ENCODE results near the gene TBC1D2B. TPM values are rescaled to one million over a fixed set of nuclear protein-coding genes. Genes with fewer than 3 reads are reported as not detected.

The TBC1D2B gene
- total and polyA plus RNA-seq, 2 donors from 2014 or later = 8.5 to 41.6 TPM

GRCh38 chr15:78059110-78059839 lies 18.2 kb downstream of the TBC1D2B start:
- Histone ChIP-seq H3K27ac (ENCODE audit: low read depth in 2 of 2, low read length in 2 of 2) (no peak overlapping the region), H3K4me1 (ENCODE audit: control insufficient read depth in 2 of 3, insufficient read depth in 2 of 3, low read depth in 1 of 3, low read length in 3 of 3) (peaks cover 6 to 27% (median 24%) of the 10 kb centered on the region in 3 donors), H3K9me3 (ENCODE audit: control insufficient read depth in 2 of 3, insufficient read depth in 1 of 3, low read length in 3 of 3) (no peaks in the 10 kb centered on the region), H3K4me3 (ENCODE audit: low read length in 3 of 3) (no peak overlapping the region), H3K9ac (ENCODE audit: low read length in 3 of 3) (no peak overlapping the region), H3K27me3 (ENCODE audit: control insufficient read depth, insufficient read depth, low read length) (no peaks in the 10 kb centered on the region), H3K36me3 (ENCODE audit: control insufficient read depth in 2 of 3, insufficient read depth in 3 of 3, low read length in 3 of 3) (no peaks in the 10 kb centered on the region)
- no peak for TF ChIP-seq CTCF (IDR thresholded peaks at IDR 0.05; ENCODE audit: borderline replicate concordance, extremely low read depth, insufficient read depth)
- FAIRE-seq (no peak), DNase-seq (no peak)
- intact Hi-C loops (cut with DNase I) = no loop called here

GRCh38 chr15:78058401-78058935 lies 19.0 kb downstream of the TBC1D2B start:
- Histone ChIP-seq H3K4me1 (ENCODE audit: control insufficient read depth in 2 of 3, insufficient read depth in 2 of 3, low read depth in 1 of 3, low read length in 3 of 3) (peaks cover 6 to 24% (median 23%) of the 10 kb centered on the region in 3 donors), H3K27me3 (ENCODE audit: control insufficient read depth, insufficient read depth, low read length) (no peaks in the 10 kb centered on the region), H3K36me3 (ENCODE audit: control insufficient read depth in 2 of 3, insufficient read depth in 3 of 3, low read length in 3 of 3) (peaks cover 0 to 3% (median 0%) of the 10 kb centered on the region in 3 donors), H3K27ac (ENCODE audit: low read depth in 2 of 2, low read length in 2 of 2) (no peak overlapping the region), H3K9me3 (ENCODE audit: control insufficient read depth in 2 of 3, insufficient read depth in 1 of 3, low read length in 3 of 3) (no peaks in the 10 kb centered on the region), H3K9ac (ENCODE audit: low read length in 3 of 3) (no peak overlapping the region), H3K4me3 (ENCODE audit: low read length in 3 of 3) (no peak overlapping the region)
- intact Hi-C loops (cut with DNase I) = no loop called here
- FAIRE-seq = no peak
- no peak for TF ChIP-seq CTCF (IDR thresholded peaks at IDR 0.05; ENCODE audit: borderline replicate concordance, extremely low read depth, insufficient read depth)
- DNase-seq = peak in 1 of 5 donors; percentile 23

- H3K27ac ChIP-seq (ENCODE audit: low read depth in 2 of 2, low read length in 2 of 2) = peak overlapping the region in 1 of 2 donors; percentile 59
- TF ChIP-seq CTCF (IDR thresholded peaks at IDR 0.05; ENCODE audit: borderline replicate concordance, extremely low read depth, insufficient read depth) = no peak
- H3K27me3 ChIP-seq (ENCODE audit: control insufficient read depth, insufficient read depth, low read length) = no peaks in the 10 kb centered on the region
- no peak for FAIRE-seq
- H3K9ac ChIP-seq (ENCODE audit: low read length in 3 of 3) = no peak overlapping the region
- H3K36me3 ChIP-seq (ENCODE audit: control insufficient read depth in 2 of 3, insufficient read depth in 3 of 3, low read length in 3 of 3) = peaks cover 0 to 10% (median 0%) of the 10 kb centered on the region in 3 donors
- intact Hi-C loops (cut with DNase I) = no loop called here
- no peaks in the 10 kb centered on the region for H3K9me3 ChIP-seq (ENCODE audit: control insufficient read depth in 2 of 3, insufficient read depth in 1 of 3, low read length in 3 of 3)
- DNase-seq = no peak
- H3K4me1 ChIP-seq (ENCODE audit: control insufficient read depth in 2 of 3, insufficient read depth in 2 of 3, low read depth in 1 of 3, low read length in 3 of 3) = peaks cover 6 to 24% (median 23%) of the 10 kb centered on the region in 3 donors
- H3K4me3 ChIP-seq (ENCODE audit: low read length in 3 of 3) = no peak overlapping the region
These were observed 19.7 kb downstream of the TBC1D2B start for GRCh38 chr15:78057803-78058202.
